Measurements from ENCODE around the gene NFE2L3.
"Not testable (repeated sequence)": the region's sequence is repeated elsewhere in the genome, so short reads cannot be mapped to it uniquely, and the experiment has no call there.

Gene NFE2L3

GRCh38 chr7:26145238-26145637, 6.8 kb upstream of the NFE2L3 start:
- DNase-seq (ENCODE audit: extremely low read depth in 1 of 2, low read depth in 1 of 2), result no peak

DNA sequence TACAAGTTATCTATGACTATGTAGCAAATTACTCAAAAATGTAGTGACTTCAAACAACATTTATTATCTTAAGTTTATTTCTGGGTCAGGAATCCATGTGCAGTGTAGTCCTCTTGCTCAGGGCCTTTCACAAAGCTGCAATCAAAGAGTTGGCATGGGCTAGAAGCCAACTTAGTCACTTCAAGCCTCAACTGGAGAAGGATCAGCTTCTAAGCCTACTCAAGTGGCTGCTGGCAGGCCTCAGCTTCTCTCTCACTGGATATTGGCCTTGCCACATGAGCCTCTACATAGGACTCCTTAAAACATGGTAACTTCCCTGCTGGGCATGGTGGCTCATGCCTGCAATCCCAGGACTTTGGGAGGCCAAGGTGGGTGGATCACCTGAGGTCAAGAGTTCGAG, 5.0 kb upstream of the NFE2L3 start:
- no peak for DNase-seq (ENCODE audit: extremely low read depth in 1 of 2, low read depth in 1 of 2)

GRCh38 chr7:26147646-26148306, 4.2 kb upstream of the NFE2L3 start:
- not testable (repeated sequence) for DNase-seq (ENCODE audit: extremely low read depth in 1 of 2, low read depth in 1 of 2)

GRCh38 chr7:26148307-26148700, 3.7 kb upstream of the NFE2L3 start:
- not testable (repeated sequence) for DNase-seq (ENCODE audit: extremely low read depth in 1 of 2, low read depth in 1 of 2)

DNA sequence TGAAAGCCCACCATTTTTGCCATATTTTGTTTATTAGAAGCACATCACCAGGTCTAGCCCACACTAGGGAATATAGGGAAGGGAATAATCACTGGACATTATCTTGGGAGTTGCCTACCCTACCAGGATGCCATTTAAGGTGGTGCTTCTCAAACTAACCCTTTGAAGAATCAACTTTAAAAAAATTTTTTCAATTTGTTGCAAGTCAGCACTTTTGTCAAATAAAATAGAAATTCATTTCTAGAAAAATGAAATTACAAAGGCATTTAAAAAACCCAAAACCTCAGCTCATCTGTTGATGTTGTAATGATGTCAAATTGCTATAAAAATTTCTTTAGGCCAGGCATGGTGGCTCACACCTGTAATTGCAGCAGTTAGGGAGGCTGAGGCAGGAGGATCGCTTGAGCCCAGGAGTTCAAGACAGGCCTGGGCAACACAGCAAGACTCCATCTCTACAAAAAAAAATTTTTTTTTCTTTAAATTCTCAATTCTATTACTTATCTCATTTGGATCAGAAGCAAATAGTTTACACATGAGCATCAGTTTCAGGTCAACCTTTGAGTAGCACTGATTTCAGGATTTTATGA, 2.5 kb upstream of the NFE2L3 start:
- DNase-seq (ENCODE audit: extremely low read depth in 1 of 2, low read depth in 1 of 2), result no peak

GRCh38 chr7:26151096-26151495, 902 bp upstream of the NFE2L3 start:
- no peak for DNase-seq (ENCODE audit: extremely low read depth in 1 of 2, low read depth in 1 of 2)

GRCh38 chr7:26151650-26151952, 397 bp upstream of the NFE2L3 start:
- DNase-seq (ENCODE audit: extremely low read depth in 1 of 2, low read depth in 1 of 2), result no peak

GRCh38 chr7:26152782-26153240, 813 bp downstream of the NFE2L3 start:
- DNase-seq (ENCODE audit: extremely low read depth in 1 of 2, low read depth in 1 of 2), result peak in 1 of 2 donors; percentile 9

- peak in 1 of 2 donors; percentile 15 for DNase-seq (ENCODE audit: extremely low read depth in 1 of 2, low read depth in 1 of 2)
These were observed 1.3 kb downstream of the NFE2L3 start for GRCh38 chr7:26153241-26153822.

- peak in 1 of 2 donors; percentile 29 for DNase-seq (ENCODE audit: extremely low read depth in 1 of 2, low read depth in 1 of 2)
These were observed 2.1 kb downstream of the NFE2L3 start for GRCh38 chr7:26153823-26154783.

GRCh38 chr7:26155531-26156375, 3.8 kb downstream of the NFE2L3 start:
- DNase-seq (ENCODE audit: extremely low read depth in 1 of 2, low read depth in 1 of 2), result no peak

- DNase-seq (ENCODE audit: extremely low read depth in 1 of 2, low read depth in 1 of 2), result no peak
These were observed 4.7 kb downstream of the NFE2L3 start for GRCh38 chr7:26156451-26157420.

- DNase-seq (ENCODE audit: extremely low read depth in 1 of 2, low read depth in 1 of 2), result no peak
These were observed 5.6 kb downstream of the NFE2L3 start for GRCh38 chr7:26157520-26158105.

GRCh38 chr7:26159243-26159642, 7.2 kb downstream of the NFE2L3 start:
- no peak for DNase-seq (ENCODE audit: extremely low read depth in 1 of 2, low read depth in 1 of 2)

DNA sequence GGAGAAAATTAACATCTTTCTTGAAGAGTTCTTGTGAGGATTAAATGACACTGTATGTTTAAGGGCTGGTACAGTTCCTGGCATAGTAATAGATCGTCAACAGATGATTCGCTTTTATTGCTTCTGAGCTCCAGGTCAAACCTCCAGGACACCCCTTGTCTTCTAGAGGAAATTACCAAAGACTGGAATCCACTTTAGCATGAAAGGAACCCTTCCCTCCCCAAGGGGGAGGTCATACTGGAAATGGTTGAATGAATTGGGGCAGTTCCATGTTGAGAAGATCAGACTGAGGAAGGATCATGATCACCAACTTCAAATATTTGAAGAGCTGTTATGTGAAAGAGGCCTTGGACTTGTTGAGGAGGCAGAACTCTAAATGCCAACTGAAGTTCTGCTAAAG, 8.9 kb downstream of the NFE2L3 start:
- DNase-seq (ENCODE audit: extremely low read depth in 1 of 2, low read depth in 1 of 2), result no peak

DNA sequence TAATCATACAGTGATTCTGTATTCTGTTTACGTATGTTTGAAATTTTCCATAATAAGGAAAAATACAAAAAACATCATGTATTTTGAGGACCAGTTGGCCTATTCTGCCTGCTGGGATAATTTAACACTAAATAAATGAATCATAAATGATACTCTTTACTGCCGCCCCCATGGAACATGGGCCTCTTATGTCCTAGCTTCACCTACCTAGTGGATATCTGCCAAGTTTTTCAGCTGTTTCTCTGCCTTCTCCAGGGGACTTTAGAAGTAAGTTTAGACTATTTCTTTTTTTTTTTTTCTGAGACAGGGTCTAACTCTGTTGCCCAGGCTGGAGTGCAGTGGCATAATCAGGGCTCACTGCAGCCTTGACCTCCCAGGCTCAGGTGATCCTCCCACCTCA, 10.4 kb downstream of the NFE2L3 start:
- no peak for DNase-seq (ENCODE audit: extremely low read depth in 1 of 2, low read depth in 1 of 2)

DNA sequence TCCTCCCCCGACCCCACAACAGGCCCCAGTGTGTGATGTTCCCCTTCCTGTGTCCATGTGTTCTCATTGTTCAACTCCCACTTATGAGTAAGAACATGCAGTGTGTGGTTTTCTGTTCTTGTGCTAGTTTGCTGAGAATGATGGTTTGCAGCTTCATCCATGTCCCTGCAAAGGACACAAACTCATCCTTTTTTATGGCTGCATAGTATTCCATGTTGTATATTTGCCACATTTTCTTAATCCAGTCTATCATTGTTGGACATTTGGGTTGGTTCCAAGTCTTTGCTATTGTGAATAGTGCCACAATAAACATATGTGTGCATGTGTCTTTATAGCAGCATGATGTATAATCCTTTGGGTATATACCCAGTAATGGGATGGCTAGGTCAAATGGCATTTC, 11.8 kb downstream of the NFE2L3 start:
- not testable (repeated sequence) for DNase-seq (ENCODE audit: extremely low read depth in 1 of 2, low read depth in 1 of 2)

DNA sequence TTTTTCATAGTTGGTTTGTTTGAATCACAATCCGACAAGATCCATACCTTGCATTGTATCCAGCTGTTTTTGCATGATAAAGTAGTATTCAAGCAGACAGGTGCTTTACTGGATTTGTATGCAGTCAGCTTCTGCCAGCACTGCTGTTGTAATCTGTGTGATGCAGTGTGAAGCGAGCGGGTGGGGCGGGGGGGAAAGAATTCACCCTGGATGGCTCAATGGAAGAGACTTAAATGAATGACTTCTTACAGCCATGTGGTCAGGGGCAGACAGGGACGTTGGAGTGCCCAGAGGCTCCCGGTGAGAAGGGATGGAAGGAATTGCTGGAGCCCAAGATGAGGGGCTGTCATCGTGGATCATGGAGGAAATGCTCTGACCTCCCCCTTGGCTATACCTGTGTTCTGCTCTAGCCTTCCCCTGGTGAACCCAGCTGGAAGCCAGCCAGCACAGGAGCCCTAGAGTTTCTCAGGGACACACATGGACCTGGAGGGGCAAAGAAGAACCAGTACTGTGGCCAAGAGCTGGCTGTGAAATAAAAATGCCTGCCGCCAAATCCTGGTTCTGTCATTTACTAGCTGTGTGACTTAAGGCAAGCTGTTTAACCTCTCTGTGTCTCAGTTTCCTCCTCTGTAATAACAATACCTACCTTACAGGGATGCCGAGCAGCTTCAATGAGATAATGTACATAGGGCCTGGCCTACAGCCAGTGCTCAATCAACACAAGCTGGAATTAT, 14.1 kb downstream of the NFE2L3 start:
- DNase-seq (ENCODE audit: extremely low read depth in 1 of 2, low read depth in 1 of 2), result no peak

Measured in stimulated activated CD8-positive, alpha-beta memory T cell treated with anti-CD3 and anti-CD28 coated beads, Interleukin-7, amount 100 ng/mL, for 48 hours (primary cell).